Activated effector memory CD4-positive, alpha-beta T cell treated with anti-CD3 and anti-CD28 coated beads, Interleukin-2, amount 50 U/mL, for 16 hours (primary cell): ENCODE data around the gene SIN3B.
"Not testable (repeated sequence)": the region's sequence is repeated elsewhere in the genome, so short reads cannot be mapped to it uniquely, and the experiment has no call there.

ENCODE experiments used
- DNase-seq: peaks from one replicate; pipeline ENCODE4 v3.0.0-alpha.2; 2020

The SIN3B gene

DNA sequence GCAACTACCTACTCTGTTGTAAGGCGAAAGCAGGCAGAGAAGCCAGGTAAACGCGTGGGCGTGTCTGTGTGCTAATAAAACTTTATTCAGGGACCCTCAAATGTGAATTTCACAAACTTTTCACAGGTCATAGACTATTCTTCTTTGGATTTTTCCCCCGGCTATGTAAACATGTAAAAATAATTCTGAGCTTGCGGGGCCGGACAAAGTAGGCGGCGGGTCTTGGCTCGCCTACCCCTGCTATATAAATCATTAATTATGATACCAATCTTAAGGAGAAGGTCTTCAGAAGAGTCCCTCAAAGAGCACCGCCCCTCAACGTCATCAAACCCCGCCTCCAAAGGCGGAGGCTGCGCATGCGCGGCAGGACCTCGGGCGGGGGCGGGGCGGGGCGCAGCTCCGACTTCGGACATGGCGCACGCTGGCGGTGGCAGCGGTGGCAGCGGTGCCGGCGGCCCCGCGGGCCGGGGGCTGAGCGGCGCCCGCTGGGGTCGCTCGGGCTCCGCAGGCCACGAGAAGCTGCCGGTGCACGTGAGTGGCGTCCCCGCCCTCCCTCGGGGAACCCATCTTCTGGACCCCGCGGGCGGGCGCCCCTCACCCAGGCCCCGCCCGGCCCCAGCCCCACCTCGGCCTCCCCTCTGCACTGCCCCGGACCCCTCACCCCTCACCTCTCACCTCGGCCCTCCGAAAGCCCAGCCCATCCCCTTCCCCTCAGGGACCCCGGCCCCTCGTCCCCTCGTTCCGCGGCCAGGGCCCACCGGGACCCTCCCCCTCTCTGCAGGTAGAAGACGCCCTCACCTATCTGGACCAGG, at the start of gene SIN3B:
SIN3B (plus strand) TSS at position 389 of the 812 bp plus-strand sequence; CDS start at position 412, 23 bp downstream.
- DNase-seq, result peak; percentile 96

DNA sequence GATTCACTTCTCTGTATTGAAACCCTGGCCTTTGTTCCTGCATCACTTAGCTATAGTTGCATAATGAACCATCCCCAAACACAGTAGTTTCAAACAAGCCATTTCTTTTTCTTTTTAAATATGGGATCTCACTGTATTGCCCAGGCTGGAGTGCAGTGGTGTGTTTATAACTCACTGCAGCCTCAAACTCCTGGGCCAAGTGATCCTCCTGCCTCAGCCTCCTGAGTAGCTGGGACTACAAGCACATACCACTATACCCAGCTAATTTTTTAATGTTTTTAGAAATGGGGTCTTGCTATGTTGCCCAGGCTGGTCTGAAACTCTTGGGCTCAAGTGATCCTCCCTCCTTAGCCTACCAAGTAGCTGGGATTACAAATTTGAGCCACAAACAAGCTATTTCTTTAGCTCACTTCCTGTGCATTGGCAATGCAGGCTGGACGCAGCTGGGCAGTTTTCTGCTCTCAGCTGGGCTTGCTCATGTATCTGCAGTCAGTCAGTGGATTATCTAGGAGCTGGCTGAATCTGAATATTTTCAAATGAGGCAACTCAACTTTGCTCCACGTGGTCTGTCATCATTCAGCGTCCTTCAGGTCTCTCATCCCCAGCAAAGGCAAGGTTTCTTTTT, 49.5 kb upstream of the SIN3B start:
- no peak for DNase-seq

- no peak for DNase-seq
Measured at GRCh38 chr19:16782719-16783118, 46.5 kb upstream of the SIN3B start.

- no peak for DNase-seq
Measured at GRCh38 chr19:16788479-16788878, 40.7 kb upstream of the SIN3B start.

DNA sequence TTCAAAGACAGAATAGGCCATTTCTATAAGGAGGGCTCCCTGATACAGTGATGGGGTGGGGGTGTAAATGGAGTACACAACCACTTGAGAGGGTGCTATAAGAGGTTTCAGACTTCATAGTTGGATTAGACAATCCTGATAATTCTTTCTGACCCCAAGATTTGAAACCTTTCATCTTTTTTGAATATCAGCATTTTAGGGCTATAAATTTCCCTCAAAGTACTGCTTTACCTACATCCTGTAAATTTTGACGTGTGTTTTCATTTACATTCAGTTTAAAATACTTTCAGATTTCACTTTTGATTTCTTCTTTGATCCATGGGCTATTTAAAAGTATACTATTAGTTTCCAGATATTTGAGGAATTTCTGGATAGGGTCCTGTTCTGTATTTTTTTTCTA, 40.0 kb upstream of the SIN3B start:
- DNase-seq, result no peak

DNA sequence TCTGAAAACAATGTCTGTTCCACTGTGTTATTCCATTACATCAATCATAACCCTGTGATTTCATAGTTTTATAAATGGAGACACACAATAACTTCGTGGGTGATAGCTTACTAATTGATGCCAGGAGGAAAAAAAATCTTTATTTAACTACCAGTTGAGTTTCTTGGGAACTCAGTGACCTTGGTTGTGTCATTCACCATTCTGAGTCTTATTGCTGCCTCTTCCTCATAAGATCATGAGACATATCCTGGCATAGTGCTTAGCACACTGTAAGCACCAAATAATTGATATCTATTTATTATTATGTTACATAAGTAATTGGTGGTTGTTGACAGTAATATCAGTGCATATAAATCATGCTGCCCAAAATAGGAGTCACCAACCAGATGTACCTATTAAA, 39.1 kb upstream of the SIN3B start:
- no peak for DNase-seq

DNA sequence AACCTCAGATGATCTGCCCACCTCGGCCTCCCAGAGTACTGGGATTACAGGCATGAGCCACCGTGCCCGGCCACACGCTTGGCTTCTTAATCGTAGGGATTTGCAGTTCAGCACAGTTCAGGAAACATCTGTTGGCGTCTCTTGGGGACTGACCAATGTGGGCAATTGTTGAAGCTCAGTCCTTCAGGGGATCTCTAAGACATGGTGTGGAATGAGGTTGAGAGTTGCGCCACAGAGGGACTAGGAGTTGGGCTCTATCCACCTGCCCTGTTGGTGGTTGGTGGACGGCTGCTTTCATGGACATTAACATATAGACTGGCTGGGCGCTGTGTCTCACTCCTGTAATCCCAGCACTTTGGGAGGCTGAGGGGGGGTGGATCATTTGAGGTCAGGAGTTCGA, 37.3 kb upstream of the SIN3B start:
- no peak for DNase-seq

- DNase-seq, result no peak
Measured at GRCh38 chr19:16794456-16795441, 34.4 kb upstream of the SIN3B start.

DNA sequence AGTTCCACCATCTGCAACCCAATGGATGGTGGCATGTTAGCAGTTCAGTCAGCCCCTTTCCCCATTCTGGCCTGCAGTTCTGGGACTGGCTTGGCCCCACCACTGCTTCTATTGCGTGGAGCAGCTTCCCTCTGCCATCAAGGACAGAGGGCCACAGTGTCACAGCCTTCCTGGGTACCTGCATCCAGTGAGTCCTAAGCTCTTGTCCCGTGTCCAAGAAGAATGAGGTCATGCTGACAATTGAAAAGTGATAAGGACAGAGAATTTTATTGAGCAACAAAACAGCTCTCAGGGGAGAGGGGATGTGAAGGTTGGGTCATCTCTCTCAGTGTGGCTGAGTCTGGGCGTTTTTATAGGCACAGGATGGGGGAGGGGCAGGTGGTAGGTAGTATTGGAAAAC, 33.5 kb upstream of the SIN3B start:
- DNase-seq, result no peak

- no peak for DNase-seq
Measured at GRCh38 chr19:16797876-16798275, 31.3 kb upstream of the SIN3B start.

DNA sequence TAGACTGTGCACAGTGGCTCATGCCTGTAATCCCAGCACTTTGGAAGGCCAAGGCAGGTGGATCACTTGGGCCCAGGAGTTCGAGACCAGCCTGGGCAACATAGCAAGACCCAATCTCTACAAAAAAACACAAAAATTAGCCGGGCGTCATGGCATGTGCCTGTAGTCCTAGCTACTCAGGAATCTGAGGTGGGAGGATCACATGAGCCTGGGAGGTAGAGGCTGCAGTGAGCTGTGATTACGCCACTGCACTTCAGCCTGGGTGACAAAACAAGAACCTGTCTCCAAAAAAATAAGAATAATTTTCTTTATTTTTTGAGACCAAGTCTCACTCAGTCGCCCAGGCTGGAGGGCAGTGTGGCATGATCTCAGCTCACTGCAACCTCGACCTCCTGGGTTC, 30.9 kb upstream of the SIN3B start:
- DNase-seq, result not testable (repeated sequence)

- no peak for DNase-seq
Measured at GRCh38 chr19:16799740-16800139, 29.5 kb upstream of the SIN3B start.

DNA sequence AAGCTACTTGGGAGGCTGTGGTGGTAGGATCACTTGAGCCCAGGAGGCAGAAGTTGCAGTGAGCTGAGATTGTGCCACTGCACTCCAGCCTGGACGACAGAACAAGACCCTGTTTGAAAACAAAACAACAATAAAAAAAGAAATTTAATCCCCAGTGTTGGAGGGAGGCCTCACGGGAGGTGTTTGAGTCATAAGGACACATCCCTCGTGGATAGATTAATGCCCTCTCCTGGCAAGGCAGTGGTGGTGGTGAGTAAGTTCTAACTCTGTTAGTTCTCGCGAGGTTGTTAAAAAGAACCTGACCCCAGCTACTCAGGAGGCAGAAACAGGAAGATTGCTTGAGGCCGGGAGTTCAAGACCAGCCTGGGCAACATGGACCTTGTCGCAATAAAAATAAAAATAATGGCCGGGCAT, 27.6 kb upstream of the SIN3B start:
- DNase-seq, result no peak

DNA sequence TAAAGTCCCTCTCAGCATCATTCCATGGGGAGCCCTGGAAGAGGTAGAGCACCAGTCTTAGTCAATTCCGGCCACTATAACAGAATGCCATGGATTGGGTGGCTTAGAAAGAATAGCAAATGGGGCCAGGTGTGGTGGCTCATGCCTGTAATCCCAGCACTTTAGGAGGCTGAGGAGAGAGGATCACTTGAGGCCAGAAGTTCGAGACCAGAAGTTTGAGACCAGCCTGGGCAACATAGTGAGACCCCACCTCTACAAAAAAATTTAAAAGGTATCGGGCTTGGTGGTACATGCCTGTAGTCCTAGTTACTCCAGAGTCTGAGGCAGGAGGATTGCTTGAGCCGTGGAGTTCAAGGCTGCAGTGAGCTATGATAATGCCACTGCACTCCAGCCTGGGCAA, 25.0 kb upstream of the SIN3B start:
- no peak for DNase-seq

DNA sequence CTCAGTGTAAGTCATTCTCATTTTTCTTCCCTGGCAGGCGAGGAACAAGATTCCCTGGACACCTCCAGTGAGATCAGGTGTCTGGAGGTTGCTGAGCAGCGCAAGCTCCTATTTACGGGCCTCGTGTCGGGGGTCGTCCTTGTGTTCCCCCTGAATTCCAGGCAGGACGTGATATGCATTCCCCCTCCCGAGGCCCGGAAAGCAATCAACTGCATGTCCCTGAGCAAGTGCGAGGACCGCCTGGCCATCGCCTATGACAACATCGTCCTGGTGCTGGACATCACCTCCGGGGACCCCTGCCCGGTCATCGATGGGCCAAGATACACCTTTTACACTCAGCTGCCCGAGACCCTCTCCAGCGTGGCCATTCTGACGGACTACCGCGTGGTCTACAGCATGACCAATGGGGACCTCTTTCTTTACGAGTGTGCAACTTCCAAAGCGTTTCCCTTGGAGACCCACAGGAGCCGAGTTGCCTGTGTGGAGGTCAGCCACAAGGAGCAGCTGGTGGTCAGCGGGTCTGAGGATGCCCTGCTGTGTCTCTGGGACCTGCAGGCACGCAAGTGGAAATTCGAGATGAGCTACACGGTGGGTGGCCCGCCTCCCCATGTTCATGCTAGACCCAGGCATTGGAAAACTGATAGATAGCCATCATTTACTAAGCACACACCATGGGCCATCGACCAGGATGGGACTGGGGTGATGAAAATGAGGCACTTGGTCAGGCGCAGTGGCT, 21.5 kb upstream of the SIN3B start:
- no peak for DNase-seq

DNA sequence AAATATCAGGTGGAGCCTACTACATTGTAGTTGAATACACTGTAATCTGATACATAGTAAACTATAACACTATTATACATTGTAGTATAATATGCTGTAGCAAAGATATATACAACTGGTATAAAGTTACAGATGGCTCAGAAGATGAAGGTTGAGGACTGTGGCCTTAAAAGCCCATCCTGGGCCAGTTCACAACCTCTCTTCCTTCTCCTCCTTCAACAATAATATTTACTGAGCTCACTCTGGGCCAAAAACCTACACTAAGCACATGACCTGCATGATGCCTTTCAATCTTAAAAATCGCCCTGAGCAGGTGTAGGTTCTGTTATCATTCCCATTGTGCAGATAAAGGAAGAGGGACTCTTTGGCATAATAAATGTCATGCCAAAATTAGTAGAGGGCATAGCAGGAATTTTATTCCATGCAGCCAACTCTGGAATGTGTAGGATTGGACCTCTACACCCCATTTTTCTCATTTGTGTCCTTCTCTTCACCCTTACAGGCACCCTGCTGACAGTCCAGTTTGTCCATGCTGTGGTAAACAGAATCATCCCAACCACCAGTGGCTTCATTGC, 14.6 kb upstream of the SIN3B start:
- DNase-seq, result no peak

- DNase-seq, result no peak
Measured at GRCh38 chr19:16820056-16820455, 9.1 kb upstream of the SIN3B start.

DNA sequence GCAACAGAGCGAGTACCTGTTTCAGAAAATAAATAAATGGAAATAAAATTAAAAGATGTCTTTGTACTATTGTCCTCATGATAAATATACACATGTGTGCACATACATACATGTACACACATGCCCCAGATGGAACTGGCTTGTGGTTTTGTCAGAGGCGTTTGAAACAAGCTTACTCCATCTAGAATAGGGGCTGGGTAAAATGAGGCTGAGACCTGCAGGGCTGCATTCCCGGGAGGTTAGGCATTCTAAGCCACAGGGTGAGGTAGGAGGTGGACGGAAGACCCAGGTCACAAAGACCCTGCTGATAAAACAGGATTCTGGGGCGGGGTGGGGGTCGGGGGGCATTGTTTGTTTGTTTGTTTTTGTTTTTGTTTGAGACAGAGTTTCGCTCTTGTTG, 8.1 kb upstream of the SIN3B start:
- DNase-seq, result no peak

DNA sequence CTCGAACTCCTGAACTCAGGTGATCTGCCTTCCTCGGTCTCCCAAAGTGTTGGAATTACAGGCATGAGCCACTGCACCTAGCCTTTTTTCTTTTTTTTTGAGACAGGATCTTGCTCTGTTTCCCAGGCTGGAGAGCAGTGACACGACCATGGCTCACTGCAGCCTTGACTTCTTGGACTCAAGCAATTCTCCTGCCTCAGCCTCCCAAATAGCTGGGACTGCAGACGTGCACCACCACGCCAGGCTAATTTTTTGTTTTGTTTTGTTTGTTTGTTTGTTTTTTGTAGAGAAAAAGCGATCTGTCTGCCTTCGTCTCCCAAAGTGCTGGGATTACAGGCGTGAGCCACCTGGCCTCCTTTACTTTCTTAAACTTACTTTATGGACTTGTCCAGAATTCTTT, 6.5 kb upstream of the SIN3B start:
- no peak for DNase-seq

GRCh38 chr19:16824658-16825311, 4.4 kb upstream of the SIN3B start:
- DNase-seq, result no peak

- DNase-seq, result no peak
Measured at GRCh38 chr19:16825312-16826052, 3.7 kb upstream of the SIN3B start.
